Natural killer cell (primary cell): Measurements from ENCODE around the gene CD276. TPM values are rescaled to one million over a fixed set of nuclear protein-coding genes. Genes with fewer than 3 reads are reported as not detected.

Source experiments
- ATAC-seq, 3 donors: fragments of 150-1000 bp in 2 of 3; fragments of 200-7000 bp in 1 of 3; cut with Tn5 transposase; 1 replicate in 1 of 3; 2 replicates in 2 of 3; pipeline ENCODE4 v1.10.0; 2021; ENCODE audit warnings: mild to moderate bottlenecking in 2 of 3, moderate library complexity in 2 of 3
- DNase-seq, 2 donors: peaks; one replicate each; pipeline versions ENCODE4 v3.0.0 to v3.0.0-alpha.2; 2013 to 2021; ENCODE audit warnings: mixed read lengths in 1 of 2
- H3K27ac ChIP-seq: one replicate; pipeline ENCODE4 v1.5.1; 2013; ENCODE audit warnings: mild to moderate bottlenecking, low read length
- H3K27me3 ChIP-seq: one replicate; pipeline ENCODE4 v1.6.1; 2013; ENCODE audit warnings: low read length; ENCODE audit not compliant: control insufficient read depth, insufficient read depth
- H3K36me3 ChIP-seq: one replicate; pipeline ENCODE4 v1.6.1; 2013; ENCODE audit warnings: low read length; ENCODE audit not compliant: control insufficient read depth, insufficient read depth
- H3K4me1 ChIP-seq: one replicate; pipeline ENCODE4 v1.6.1; 2013; ENCODE audit warnings: low read length; ENCODE audit not compliant: control insufficient read depth, insufficient read depth
- H3K4me3 ChIP-seq: one replicate; pipeline ENCODE4 v1.5.1; 2013; ENCODE audit warnings: low read length
- H3K9me3 ChIP-seq: one replicate; pipeline ENCODE4 v1.6.1; 2013; ENCODE audit warnings: low read length; ENCODE audit not compliant: control insufficient read depth, insufficient read depth
- H3K27ac Mint-ChIP-seq, 2 donors: one replicate each; pipeline ENCODE4 v1.8.0; 2022; ENCODE audit warnings: mild to moderate bottlenecking in 2 of 2, mixed read lengths in 2 of 2, moderate library complexity in 1 of 2
- H3K27me3 Mint-ChIP-seq, 2 donors: one replicate each; pipeline ENCODE4 v1.8.0; 2022; ENCODE audit warnings: low read depth in 2 of 2, mixed read lengths in 2 of 2
- H3K36me3 Mint-ChIP-seq: one replicate; pipeline ENCODE4 v1.8.0; 2022; ENCODE audit warnings: mixed read lengths
- H3K4me1 Mint-ChIP-seq, 2 donors: one replicate each; pipeline ENCODE4 v1.8.0; 2022; ENCODE audit warnings: mixed read lengths in 2 of 2
- H3K4me3 Mint-ChIP-seq: one replicate; pipeline ENCODE4 v1.8.0; 2022; ENCODE audit warnings: mild to moderate bottlenecking, moderate library complexity, mixed read lengths
- H3K9me3 Mint-ChIP-seq, 2 donors: one replicate each; pipeline ENCODE4 v1.8.0; 2022; ENCODE audit warnings: mixed read lengths in 2 of 2
- WGBS: methylation state at CpG from one replicate; pipeline ENCODE4 v1.1.7; 2013; ENCODE audit warnings: missing lambda C conversion rate; ENCODE audit not compliant: insufficient coverage; 5-methylcytosine and 5-hydroxymethylcytosine counted together
- intact Hi-C: fragments of 100-400 bp; cut with micrococcal nuclease; formaldehyde crosslinking; loops from one replicate; pipeline ENCODE4 v1.14.2; 2022
- total RNA-seq, 4 donors: library from RNA; stranded (reverse); fragments of 120-200 nt in 1 of 4; gene quantifications; one replicate each; pipeline versions ENCODE4 v1.2.3 to v1.2.4, GENCODE V29; 2013 to 2022
- TF ChIP-seq, protein P1 (sequence below): fragments of 200-600 bp; IDR thresholded peaks from one replicate; pipeline ENCODE4 v1.8.0; 2022; ENCODE audit warnings: antibody characterized with exemption

Gene CD276
- total RNA-seq, 3 donors from 2014 or later (not counting 1 experiment from before 2014, with no cell fraction given), result not detected

DNA sequence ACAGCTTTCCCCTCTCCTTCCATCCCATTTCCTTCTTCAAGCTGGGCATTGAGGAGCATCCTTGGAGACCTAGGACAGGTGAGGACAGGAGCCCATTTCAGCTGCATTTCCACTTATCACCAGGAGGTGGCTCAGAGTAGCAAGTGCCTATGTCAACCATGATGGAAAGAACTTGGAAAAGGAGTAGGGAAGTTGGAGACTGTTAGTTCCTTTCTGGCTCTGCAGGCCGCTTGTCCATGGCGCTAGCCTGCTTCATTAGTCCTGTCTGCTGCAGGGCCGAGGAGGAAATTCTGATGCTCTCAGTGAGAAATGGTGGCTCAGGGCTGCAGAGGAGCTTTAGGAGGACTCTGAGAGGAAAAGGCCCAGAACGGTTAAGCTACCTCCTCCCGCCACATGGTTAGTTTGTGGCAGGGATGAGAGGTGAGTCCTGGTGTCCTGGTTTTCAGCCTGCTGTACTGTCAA is 7.0 kb upstream of the CD276 start:
- Mint-ChIP-seq H3K4me1 (no peaks in the 10 kb centered on the region), H3K36me3 (no peaks in the 10 kb centered on the region), H3K9me3 (no peaks in the 10 kb centered on the region), H3K27me3 (peaks cover 13 to 20% of the 10 kb centered on the region in 2 donors), H3K27ac (no peak overlapping the region), H3K4me3 (no peak overlapping the region)
- 80% methylated on average over 5 of the region's 5 CpGs for WGBS
- Histone ChIP-seq H3K27me3 (no peaks in the 10 kb centered on the region), H3K4me3 (no peak overlapping the region), H3K36me3 (no peaks in the 10 kb centered on the region), H3K9me3 (no peaks in the 10 kb centered on the region), H3K27ac (no peak overlapping the region), H3K4me1 (no peaks in the 10 kb centered on the region)
- TF ChIP-seq, protein P1, sequence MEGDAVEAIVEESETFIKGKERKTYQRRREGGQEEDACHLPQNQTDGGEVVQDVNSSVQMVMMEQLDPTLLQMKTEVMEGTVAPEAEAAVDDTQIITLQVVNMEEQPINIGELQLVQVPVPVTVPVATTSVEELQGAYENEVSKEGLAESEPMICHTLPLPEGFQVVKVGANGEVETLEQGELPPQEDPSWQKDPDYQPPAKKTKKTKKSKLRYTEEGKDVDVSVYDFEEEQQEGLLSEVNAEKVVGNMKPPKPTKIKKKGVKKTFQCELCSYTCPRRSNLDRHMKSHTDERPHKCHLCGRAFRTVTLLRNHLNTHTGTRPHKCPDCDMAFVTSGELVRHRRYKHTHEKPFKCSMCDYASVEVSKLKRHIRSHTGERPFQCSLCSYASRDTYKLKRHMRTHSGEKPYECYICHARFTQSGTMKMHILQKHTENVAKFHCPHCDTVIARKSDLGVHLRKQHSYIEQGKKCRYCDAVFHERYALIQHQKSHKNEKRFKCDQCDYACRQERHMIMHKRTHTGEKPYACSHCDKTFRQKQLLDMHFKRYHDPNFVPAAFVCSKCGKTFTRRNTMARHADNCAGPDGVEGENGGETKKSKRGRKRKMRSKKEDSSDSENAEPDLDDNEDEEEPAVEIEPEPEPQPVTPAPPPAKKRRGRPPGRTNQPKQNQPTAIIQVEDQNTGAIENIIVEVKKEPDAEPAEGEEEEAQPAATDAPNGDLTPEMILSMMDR, result peak; percentile 75
- ATAC-seq (peak; percentile 30 to 67 (median 65)), DNase-seq (peak; percentile 33 to 78)
- intact Hi-C loops, result loop anchor here (1.0 kb wide), 1 partner anchor 23 kb away; no protein-coding TSS in a partner anchor

DNA sequence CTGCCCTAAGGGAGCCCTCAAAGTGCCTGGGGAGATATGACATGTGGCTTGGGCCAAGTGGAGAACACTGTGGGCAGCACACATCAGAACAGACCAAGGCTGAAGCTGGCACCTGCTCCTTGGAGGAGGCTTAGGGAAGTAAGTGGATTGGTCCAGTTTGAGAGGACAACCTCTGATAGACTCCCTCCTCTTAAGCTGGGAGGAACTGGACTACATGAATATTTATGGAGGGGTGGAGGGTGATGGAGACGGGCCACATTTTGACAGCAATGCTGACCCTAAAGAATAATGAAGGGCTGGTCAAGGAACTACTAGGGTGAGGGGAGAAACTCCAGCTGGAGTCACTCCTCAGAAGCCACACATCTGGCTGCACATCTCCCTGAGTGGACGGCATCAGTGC is 6.5 kb upstream of the CD276 start:
- no peaks in the 10 kb centered on the region for H3K36me3 Mint-ChIP-seq
- H3K9me3 Mint-ChIP-seq, result no peaks in the 10 kb centered on the region
- H3K27ac ChIP-seq, result no peak overlapping the region
- no peaks in the 10 kb centered on the region for H3K4me1 ChIP-seq
- intact Hi-C loops, result loop anchor here (1.0 kb wide), 1 partner anchor 23 kb away; no protein-coding TSS in a partner anchor
- no peak overlapping the region for H3K4me3 Mint-ChIP-seq
- no peak for ATAC-seq
- WGBS, result 78% methylated on average over 2 of the region's 2 CpGs
- H3K36me3 ChIP-seq, result no peaks in the 10 kb centered on the region
- TF ChIP-seq, protein P1, result no peak
- H3K4me3 ChIP-seq, result no peak overlapping the region
- H3K27me3 ChIP-seq, result no peaks in the 10 kb centered on the region
- no peak overlapping the region for H3K27ac Mint-ChIP-seq
- H3K9me3 ChIP-seq, result no peaks in the 10 kb centered on the region
- no peak for DNase-seq
- H3K27me3 Mint-ChIP-seq, result peaks cover 17 to 24% of the 10 kb centered on the region in 2 donors
- no peaks in the 10 kb centered on the region for H3K4me1 Mint-ChIP-seq

DNA sequence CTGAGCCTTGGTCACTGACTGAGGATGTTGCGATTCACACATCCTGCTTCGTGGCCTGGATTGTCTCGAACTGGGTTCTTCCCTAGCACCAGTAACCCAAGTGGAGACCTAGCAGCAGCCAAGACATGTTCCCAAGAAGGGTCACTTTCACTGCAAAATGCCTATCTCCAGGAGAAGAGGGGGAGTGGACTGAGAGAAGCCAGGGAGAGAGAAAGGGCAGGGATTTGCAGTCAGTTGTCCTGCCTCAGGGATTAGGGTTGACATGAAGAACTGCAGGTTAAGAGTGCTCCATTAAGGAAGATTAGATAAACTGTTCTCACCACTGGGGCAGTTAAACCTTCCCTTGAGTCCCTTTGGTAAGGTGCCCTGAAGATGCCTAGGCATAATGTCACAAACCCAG is 5.7 kb upstream of the CD276 start:
- H3K9me3 Mint-ChIP-seq, result no peaks in the 10 kb centered on the region
- no peaks in the 10 kb centered on the region for H3K36me3 Mint-ChIP-seq
- intact Hi-C loops, result no loop called here
- no peak overlapping the region for H3K4me3 Mint-ChIP-seq
- no peaks in the 10 kb centered on the region for H3K9me3 ChIP-seq
- H3K4me1 Mint-ChIP-seq, result no peaks in the 10 kb centered on the region
- DNase-seq, result no peak
- no peak overlapping the region for H3K27ac ChIP-seq
- TF ChIP-seq, protein P1, result no peak
- ATAC-seq, result no peak
- peaks cover 20 to 25% of the 10 kb centered on the region in 2 donors for H3K27me3 Mint-ChIP-seq
- no peaks in the 10 kb centered on the region for H3K36me3 ChIP-seq
- WGBS, result 18% methylated on average over 3 of the region's 3 CpGs
- peaks cover under 1% of the 10 kb centered on the region for H3K4me1 ChIP-seq
- peaks cover under 1% of the 10 kb centered on the region for H3K27me3 ChIP-seq
- no peak overlapping the region for H3K4me3 ChIP-seq
- no peak overlapping the region for H3K27ac Mint-ChIP-seq

DNA sequence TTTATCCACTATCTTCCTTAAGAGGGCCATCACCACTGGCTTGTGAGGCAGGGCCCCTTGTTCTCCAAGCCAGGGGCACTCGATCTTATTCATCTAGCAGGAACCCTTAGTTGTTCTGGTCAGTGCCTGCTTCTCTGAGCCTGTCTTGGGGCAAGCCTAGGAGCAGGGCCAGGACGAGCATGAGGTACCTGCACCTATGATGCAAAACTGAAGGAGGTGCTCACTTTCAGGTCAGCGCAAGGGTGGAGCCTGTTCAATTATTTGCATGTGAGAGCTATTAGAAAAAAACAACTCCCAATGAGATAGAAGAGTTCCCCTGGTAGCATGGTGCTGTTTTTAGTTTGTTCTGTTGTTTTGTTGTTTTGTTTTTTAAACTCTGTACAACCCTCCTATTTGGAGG is 5.0 kb upstream of the CD276 start:
- no peak for ATAC-seq
- DNase-seq, result no peak
- intact Hi-C loops, result no loop called here
- TF ChIP-seq, protein P1, result no peak
- Histone ChIP-seq H3K27me3 (peaks cover 4% of the 10 kb centered on the region), H3K4me1 (peaks cover 6% of the 10 kb centered on the region), H3K9me3 (no peaks in the 10 kb centered on the region), H3K36me3 (no peaks in the 10 kb centered on the region), H3K4me3 (no peak overlapping the region), H3K27ac (no peak overlapping the region)
- Mint-ChIP-seq H3K9me3 (no peaks in the 10 kb centered on the region), H3K36me3 (no peaks in the 10 kb centered on the region), H3K27me3 (peaks cover 17 to 19% of the 10 kb centered on the region in 2 donors), H3K4me3 (no peak overlapping the region), H3K27ac (no peak overlapping the region), H3K4me1 (no peaks in the 10 kb centered on the region)
- WGBS, result 86% methylated on average over 3 of the region's 3 CpGs
